Fibroblast of lung (primary cell): ENCODE results near the gene PDLIM4. TPM values are rescaled to one million over a fixed set of nuclear protein-coding genes. Genes with fewer than 3 reads are reported as not detected.
A peak's percentile ranks its signal among the peaks of the same experiment; 100 is the strongest.

Experiments
- DNase-seq, 2 donors: peaks; one replicate each; pipeline versions ENCODE4 v3.0.0 to v3.0.0-alpha.2; 2010; ENCODE audit warnings: low read depth in 2 of 2
- H2AFZ ChIP-seq: 2 replicates; pipeline ENCODE4 v1.5.1; 2012; ENCODE audit warnings: low read length, control low read depth, inconsistent platforms
- H3K27ac ChIP-seq: 2 replicates; pipeline ENCODE4 v1.5.1; 2011; ENCODE audit warnings: low read length, control low read depth; ENCODE audit not compliant: insufficient read depth
- H3K27me3 ChIP-seq: 2 replicates; pipeline ENCODE4 v1.5.1; 2011; ENCODE audit warnings: mild to moderate bottlenecking, low read length; ENCODE audit not compliant: control insufficient read depth, insufficient read depth
- H3K36me3 ChIP-seq: 2 replicates; pipeline ENCODE4 v1.5.1; 2011; ENCODE audit warnings: low read length; ENCODE audit not compliant: control insufficient read depth, insufficient read depth
- H3K4me1 ChIP-seq: 2 replicates; pipeline ENCODE4 v1.5.1; 2011; ENCODE audit warnings: low read length; ENCODE audit not compliant: control insufficient read depth, insufficient read depth; ENCODE audit errors: extremely low read depth
- H3K4me2 ChIP-seq: 2 replicates; pipeline ENCODE4 v1.5.1; 2011; ENCODE audit warnings: low read length, control low read depth; ENCODE audit not compliant: insufficient read depth; ENCODE audit errors: extremely low read depth
- H3K4me3 ChIP-seq, 4 experiments: fragments of 200-600 bp in 1 of 4; sonication (generic) in 1 of 4; replicated peaks in 1 of 4; 2 replicates each; pipeline ENCODE4 v1.5.1; 2011 to 2016; ENCODE audit warnings: low read length in 4 of 4, low read depth in 3 of 4, mild to moderate bottlenecking in 3 of 4, control low read depth in 2 of 4, inconsistent platforms in 1 of 4, mixed read lengths in 1 of 4; ENCODE audit not compliant: insufficient read depth in 1 of 4; ENCODE audit errors: control extremely low read depth in 1 of 4
- H3K79me2 ChIP-seq: 2 replicates; pipeline ENCODE4 v1.5.1; 2012; ENCODE audit warnings: mild to moderate bottlenecking, low read length, inconsistent platforms; ENCODE audit not compliant: control insufficient read depth, insufficient read depth
- H3K9ac ChIP-seq: 2 replicates; pipeline ENCODE4 v1.5.1; 2011; ENCODE audit warnings: mild to moderate bottlenecking, low read length, control low read depth; ENCODE audit not compliant: insufficient read depth
- H3K9me3 ChIP-seq: 2 replicates; pipeline ENCODE4 v1.5.1; 2012; ENCODE audit warnings: low read depth, low read length; ENCODE audit not compliant: control insufficient read depth, insufficient read depth
- H4K20me1 ChIP-seq: 2 replicates; pipeline ENCODE4 v1.5.1; 2011; ENCODE audit warnings: low read length; ENCODE audit not compliant: control insufficient read depth, insufficient read depth; ENCODE audit errors: extremely low read depth
- CTCF ChIP-seq, 2 donors: IDR thresholded peaks in 1 of 2; conservative IDR thresholded peaks in 1 of 2; 1 replicate in 1 of 2; 2 replicates in 1 of 2; pipeline ENCODE4 v1.5.1; 2011 to 2012; ENCODE audit warnings: low read length in 2 of 2, control low read depth in 1 of 2, inconsistent platforms in 1 of 2, low read depth in 1 of 2, mild to moderate bottlenecking in 1 of 2
- EZH2 ChIP-seq: IDR thresholded peaks from 2 replicates; pipeline ENCODE4 v1.5.1; 2012; ENCODE audit warnings: low read length, control low read depth, mild to moderate bottlenecking; ENCODE audit errors: missing control alignments
- polyA plus RNA-seq, 2 donors: library from polyadenylated mRNA; depleted of rRNA in 1 of 2; stranded (reverse) in 1 of 2; unstranded in 1 of 2; fragments of >200 nt; gene quantifications; 2 replicates each; pipeline ENCODE4 v1.2.1, GENCODE V29; 2011 to 2012; ENCODE audit warnings: missing spikeins in 1 of 2
- total RNA-seq: library from RNA; depleted of rRNA; stranded (reverse); fragments of >200 nt; gene quantifications from 2 replicates; pipeline ENCODE4 v1.2.1, GENCODE V29; 2014

Gene PDLIM4
- total and polyA plus RNA-seq, 2 donors (not counting 1 experiment from before 2014, with no cell fraction given) = 10.7 to 67.2 TPM

DNA sequence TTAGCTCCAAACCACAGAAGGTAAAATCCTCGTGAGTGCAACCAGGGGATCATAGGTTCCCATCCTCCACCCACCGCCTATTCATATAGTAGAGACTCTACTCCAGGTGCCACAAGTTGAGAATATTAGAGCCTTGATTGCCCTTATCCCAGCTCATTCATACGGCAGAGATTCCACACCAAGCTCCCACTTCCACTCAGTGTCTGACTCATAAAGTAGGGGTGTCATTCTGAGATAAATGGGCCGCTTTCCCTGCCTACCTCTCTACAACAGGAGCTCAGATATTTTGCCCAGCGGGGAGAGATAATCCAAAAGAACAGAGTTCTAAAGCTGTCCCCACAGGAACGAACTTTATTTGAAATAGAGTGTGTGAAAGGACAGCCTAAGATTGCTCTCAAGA, 46.1 kb downstream of the PDLIM4 start:
- H4K20me1 ChIP-seq = no peaks in the 10 kb centered on the region
- H3K4me1 ChIP-seq = no peaks in the 10 kb centered on the region
- peak in 1 of 2 donors; percentile 30 for DNase-seq
- H3K79me2 ChIP-seq = peaks cover 1% of the 10 kb centered on the region
- TF ChIP-seq EZH2 = no peak
- TF ChIP-seq CTCF (conservative IDR thresholded peaks at IDR 0.05 in 1 of 2, IDR thresholded peaks at IDR 0.05 in 1 of 2; ENCODE audit: low read depth in 1 of 2, low read length in 2 of 2) = no peak
- no peaks in the 10 kb centered on the region for H3K27me3 ChIP-seq
- H3K27ac ChIP-seq = no peak overlapping the region
- no peak overlapping the region for H3K9ac ChIP-seq
- H3K9me3 ChIP-seq = no peaks in the 10 kb centered on the region
- no peaks in the 10 kb centered on the region for H3K36me3 ChIP-seq
- H3K4me3 ChIP-seq = no peak overlapping the region
- H3K4me2 ChIP-seq = no peak overlapping the region
- H2AFZ ChIP-seq = no peak overlapping the region

DNA sequence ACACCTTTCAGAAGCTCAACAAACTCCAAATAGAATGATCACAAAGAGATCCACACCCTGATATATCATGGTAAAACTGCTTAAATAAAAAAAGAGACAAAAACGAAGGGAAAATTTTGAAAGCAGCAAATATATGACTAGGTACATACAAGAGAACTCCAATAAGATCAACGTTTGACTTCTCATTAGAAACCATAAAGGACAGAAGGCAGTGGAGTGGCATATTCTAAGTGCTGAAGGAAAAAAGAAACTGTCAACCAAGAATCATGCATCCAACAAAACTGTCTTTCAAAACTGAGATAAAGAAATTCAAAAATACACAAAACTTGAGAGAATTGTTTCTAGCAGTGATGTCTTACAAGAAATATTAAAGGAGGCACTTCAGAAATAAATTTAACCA, 47.9 kb downstream of the PDLIM4 start:
- Histone ChIP-seq H3K9me3 (no peaks in the 10 kb centered on the region), H3K27me3 (no peaks in the 10 kb centered on the region), H3K9ac (no peak overlapping the region), H3K36me3 (no peaks in the 10 kb centered on the region), H3K4me3 (no peak overlapping the region), H3K27ac (no peak overlapping the region), H3K4me1 (no peaks in the 10 kb centered on the region), H2AFZ (no peak overlapping the region), H3K79me2 (peaks cover 1% of the 10 kb centered on the region), H3K4me2 (no peak overlapping the region), H4K20me1 (no peaks in the 10 kb centered on the region)
- no peak for DNase-seq
- TF ChIP-seq CTCF (conservative IDR thresholded peaks at IDR 0.05 in 1 of 2, IDR thresholded peaks at IDR 0.05 in 1 of 2; ENCODE audit: low read depth in 1 of 2, low read length in 2 of 2) (no peak), EZH2 (no peak)

- no peak for DNase-seq
- Histone ChIP-seq H2AFZ (no peak overlapping the region), H3K27me3 (no peaks in the 10 kb centered on the region), H3K9ac (no peak overlapping the region), H3K4me1 (no peaks in the 10 kb centered on the region), H3K9me3 (no peaks in the 10 kb centered on the region), H3K36me3 (no peaks in the 10 kb centered on the region), H4K20me1 (no peaks in the 10 kb centered on the region), H3K4me2 (no peak overlapping the region), H3K79me2 (no peaks in the 10 kb centered on the region), H3K4me3 (no peak overlapping the region), H3K27ac (no peak overlapping the region)
- TF ChIP-seq EZH2 (no peak), CTCF (conservative IDR thresholded peaks at IDR 0.05 in 1 of 2, IDR thresholded peaks at IDR 0.05 in 1 of 2; ENCODE audit: low read depth in 1 of 2, low read length in 2 of 2) (no peak)
Measured at GRCh38 chr5:132308701-132309100, 51.2 kb downstream of the PDLIM4 start.
